Endothelial cell (in vitro differentiated cells): Measurements from ENCODE around the gene NOTCH1. TPM values are rescaled to one million over a fixed set of nuclear protein-coding genes. Genes with fewer than 3 reads are reported as not detected.

ENCODE experiments used
- DNase-seq: peaks from one replicate; pipeline ENCODE4 v3.0.0; 2021; ENCODE audit warnings: low spot score
- H3K27ac Mint-ChIP-seq: one replicate; pipeline ENCODE4 v1.8.0; 2021; ENCODE audit warnings: mixed read lengths, inconsistent platforms; ENCODE audit not compliant: unreplicated experiment
- H3K27me3 Mint-ChIP-seq: one replicate; pipeline ENCODE4 v1.8.0; 2021; ENCODE audit warnings: mild to moderate bottlenecking, moderate library complexity, mixed read lengths, inconsistent platforms; ENCODE audit not compliant: unreplicated experiment
- H3K36me3 Mint-ChIP-seq: one replicate; pipeline ENCODE4 v1.8.0; 2021; ENCODE audit warnings: mild to moderate bottlenecking, low read depth, mixed read lengths, inconsistent platforms; ENCODE audit not compliant: unreplicated experiment
- H3K4me1 Mint-ChIP-seq: one replicate; pipeline ENCODE4 v1.8.0; 2021; ENCODE audit warnings: mild to moderate bottlenecking, mixed read lengths, inconsistent platforms; ENCODE audit not compliant: unreplicated experiment
- H3K4me3 Mint-ChIP-seq: one replicate; pipeline ENCODE4 v1.8.0; 2021; ENCODE audit warnings: mild to moderate bottlenecking, mixed read lengths, inconsistent platforms; ENCODE audit not compliant: unreplicated experiment
- H3K9me3 Mint-ChIP-seq: one replicate; pipeline ENCODE4 v1.8.0; 2021; ENCODE audit warnings: mixed read lengths, inconsistent platforms; ENCODE audit not compliant: unreplicated experiment
- total RNA-seq: library from RNA; stranded (reverse); fragmentation: NEBNext Ultra II Directional; extraction: Animal tissue kit (Norgen Biotek cat#: 25700); gene quantifications from one replicate; pipeline ENCODE4 v1.2.1, GENCODE V29; 2021; ENCODE audit not compliant: unreplicated experiment
- TF ChIP-seq, protein P1 (sequence below): fragments of 200-600 bp; sonication (generic); IDR thresholded peaks from one replicate; pipeline ENCODE4 v1.5.0; 2021; ENCODE audit warnings: antibody characterized with exemption; ENCODE audit not compliant: unreplicated experiment

NOTCH1 gene
- total RNA-seq, 1 donor from 2014 or later = 312 TPM

DNA sequence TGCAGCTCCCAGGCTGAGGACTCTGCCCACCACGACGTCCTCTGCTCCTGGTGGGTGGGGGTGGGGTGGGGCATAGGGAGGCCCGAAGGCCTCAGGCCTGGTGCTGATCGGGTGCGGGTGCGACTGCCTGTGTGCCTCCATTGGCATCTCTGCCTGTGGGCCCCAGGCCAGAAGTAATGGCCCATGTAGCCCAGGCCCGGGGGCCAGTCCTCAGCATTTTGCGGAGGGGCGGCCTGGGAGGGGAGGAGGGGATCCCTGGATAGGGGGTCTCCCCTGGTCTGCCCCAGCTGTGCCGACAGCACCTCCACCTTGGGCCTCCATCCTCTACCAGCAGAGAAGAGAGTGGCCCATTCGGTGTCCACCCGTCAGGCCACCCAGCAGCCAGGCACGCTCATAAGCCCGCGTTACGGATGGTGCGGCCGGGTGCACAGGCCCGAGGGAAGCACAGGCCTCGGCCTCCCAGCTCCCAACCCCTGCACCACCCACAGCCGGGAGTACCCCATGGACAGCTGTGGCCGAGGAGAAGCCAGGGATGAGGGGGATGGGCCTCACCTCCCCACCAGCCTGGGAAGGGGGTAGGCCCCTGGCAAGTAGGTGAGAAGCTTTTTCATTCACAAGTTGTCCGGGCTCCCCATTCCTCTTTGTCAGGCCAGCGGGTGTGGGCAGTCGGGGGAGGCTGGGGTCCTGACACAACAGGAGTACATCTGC, 1.8 kb upstream of the NOTCH1 start:
- peaks cover 36% of the 10 kb centered on the region for H3K4me1 Mint-ChIP-seq
- H3K36me3 Mint-ChIP-seq = peaks cover 11% of the 10 kb centered on the region
- no peak for DNase-seq
- H3K27me3 Mint-ChIP-seq = peaks cover 7% of the 10 kb centered on the region
- H3K27ac Mint-ChIP-seq = no peak overlapping the region
- no peak overlapping the region for H3K4me3 Mint-ChIP-seq
- TF ChIP-seq, protein P1, sequence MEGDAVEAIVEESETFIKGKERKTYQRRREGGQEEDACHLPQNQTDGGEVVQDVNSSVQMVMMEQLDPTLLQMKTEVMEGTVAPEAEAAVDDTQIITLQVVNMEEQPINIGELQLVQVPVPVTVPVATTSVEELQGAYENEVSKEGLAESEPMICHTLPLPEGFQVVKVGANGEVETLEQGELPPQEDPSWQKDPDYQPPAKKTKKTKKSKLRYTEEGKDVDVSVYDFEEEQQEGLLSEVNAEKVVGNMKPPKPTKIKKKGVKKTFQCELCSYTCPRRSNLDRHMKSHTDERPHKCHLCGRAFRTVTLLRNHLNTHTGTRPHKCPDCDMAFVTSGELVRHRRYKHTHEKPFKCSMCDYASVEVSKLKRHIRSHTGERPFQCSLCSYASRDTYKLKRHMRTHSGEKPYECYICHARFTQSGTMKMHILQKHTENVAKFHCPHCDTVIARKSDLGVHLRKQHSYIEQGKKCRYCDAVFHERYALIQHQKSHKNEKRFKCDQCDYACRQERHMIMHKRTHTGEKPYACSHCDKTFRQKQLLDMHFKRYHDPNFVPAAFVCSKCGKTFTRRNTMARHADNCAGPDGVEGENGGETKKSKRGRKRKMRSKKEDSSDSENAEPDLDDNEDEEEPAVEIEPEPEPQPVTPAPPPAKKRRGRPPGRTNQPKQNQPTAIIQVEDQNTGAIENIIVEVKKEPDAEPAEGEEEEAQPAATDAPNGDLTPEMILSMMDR = no peak
- no peaks in the 10 kb centered on the region for H3K9me3 Mint-ChIP-seq

DNA sequence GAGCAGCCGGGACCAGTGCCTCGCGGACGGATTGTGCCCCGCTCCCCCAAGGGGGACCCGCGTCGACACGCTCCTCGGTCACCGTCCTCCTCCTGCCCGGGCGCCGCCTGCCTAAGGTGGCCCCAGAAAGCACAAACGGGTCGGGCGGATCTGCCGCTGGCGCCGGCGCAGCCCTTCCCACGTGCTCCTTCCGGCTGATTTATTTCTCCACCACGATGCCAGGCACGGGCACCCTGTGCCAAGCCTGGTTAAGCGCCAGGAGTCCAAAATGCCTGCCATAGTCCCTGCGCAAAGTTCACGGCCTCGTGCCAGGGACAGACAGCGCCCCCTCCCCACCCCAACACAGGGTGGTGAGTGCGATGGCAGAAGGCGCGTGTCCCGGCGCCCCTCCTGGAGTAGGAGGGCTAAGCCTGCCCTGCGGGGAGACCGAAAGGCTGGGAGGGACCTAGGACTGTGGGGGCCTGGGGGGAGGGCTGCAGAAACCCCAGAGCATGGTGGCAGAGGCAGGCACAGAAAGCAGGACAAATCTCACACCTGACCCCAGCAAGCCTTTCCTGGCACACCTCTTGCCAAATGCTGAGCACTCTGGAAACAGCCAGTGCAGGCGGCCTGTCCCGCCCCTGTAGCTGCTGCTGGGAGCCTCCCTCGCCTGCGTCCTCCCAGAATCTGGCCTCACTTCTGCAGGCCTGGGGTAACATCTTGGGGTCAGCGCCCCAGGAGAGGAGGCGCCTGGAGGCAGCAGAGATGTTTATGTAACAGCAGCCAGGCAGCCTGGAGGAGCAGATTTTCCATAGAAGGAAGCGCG, 1.1 kb upstream of the NOTCH1 start:
- no peak for DNase-seq
- Mint-ChIP-seq H3K36me3 (peaks cover 13% of the 10 kb centered on the region), H3K4me3 (peak overlapping the region; percentile 87), H3K4me1 (peaks cover 36% of the 10 kb centered on the region), H3K9me3 (no peaks in the 10 kb centered on the region), H3K27ac (peak overlapping the region; percentile 64), H3K27me3 (peaks cover 7% of the 10 kb centered on the region)
- TF ChIP-seq, protein P1 = no peak

DNA sequence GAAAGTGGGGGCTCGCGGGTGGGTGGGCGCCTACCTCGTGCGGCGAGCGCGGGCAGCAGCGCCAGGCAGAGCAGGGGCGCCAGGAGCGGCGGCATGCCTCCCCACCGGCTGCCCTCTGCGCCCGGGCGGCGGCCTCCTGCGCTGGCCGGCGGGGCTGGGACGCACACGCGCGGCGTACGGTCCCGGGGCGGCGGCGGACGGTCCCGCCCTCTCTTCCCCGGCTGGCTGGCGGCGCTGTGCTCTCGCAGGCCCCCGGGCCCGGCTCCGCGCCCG, 220 bp downstream of the NOTCH1 start:
- H3K36me3 Mint-ChIP-seq = peaks cover 15% of the 10 kb centered on the region
- TF ChIP-seq, protein P1 = no peak
- no peaks in the 10 kb centered on the region for H3K9me3 Mint-ChIP-seq
- peaks cover 7% of the 10 kb centered on the region for H3K27me3 Mint-ChIP-seq
- no peak overlapping the region for H3K27ac Mint-ChIP-seq
- H3K4me3 Mint-ChIP-seq = no peak overlapping the region
- H3K4me1 Mint-ChIP-seq = peaks cover 43% of the 10 kb centered on the region
- DNase-seq = no peak

DNA sequence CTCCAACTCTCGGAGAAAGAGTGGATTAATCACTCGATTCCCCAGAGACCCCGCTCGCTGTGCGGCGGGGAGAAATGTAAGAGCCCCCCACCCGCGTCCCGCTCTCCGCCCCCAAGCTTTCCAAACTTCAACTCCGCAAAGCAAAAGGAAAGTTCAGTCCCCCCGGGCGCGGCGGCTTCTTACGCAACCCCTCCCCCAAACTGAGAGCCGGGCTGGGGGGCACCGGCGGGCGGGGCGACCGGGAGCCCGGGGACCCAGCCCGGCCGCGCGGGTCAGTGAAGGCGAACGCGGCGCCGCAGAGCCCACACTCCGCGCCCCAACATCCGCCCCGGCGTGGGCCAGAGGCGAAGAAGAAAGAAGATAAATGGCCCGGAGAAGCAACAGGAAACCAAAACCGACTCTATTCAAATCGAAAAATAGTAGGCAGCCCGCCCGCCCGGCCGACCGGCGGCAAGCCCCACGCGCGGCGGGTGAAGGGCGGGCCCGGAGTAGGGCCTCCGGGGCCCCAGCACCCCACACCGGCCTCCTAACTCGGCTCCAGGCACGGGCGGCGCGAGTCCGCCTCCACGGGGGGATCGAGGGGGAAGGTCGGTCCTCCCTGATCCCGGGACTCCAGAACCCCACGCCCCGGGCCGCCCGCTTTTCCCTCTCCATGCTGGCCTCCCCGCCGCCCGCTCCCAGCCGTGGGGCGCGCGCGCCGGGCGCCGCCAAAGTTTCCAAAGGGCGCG, 720 bp downstream of the NOTCH1 start:
- H3K36me3 Mint-ChIP-seq = peaks cover 20% of the 10 kb centered on the region
- H3K27me3 Mint-ChIP-seq = peaks cover 7% of the 10 kb centered on the region
- peaks cover 48% of the 10 kb centered on the region for H3K4me1 Mint-ChIP-seq
- no peak for DNase-seq
- TF ChIP-seq, protein P1 = no peak
- H3K27ac Mint-ChIP-seq = no peak overlapping the region
- H3K9me3 Mint-ChIP-seq = no peaks in the 10 kb centered on the region
- H3K4me3 Mint-ChIP-seq = peak overlapping the region; percentile 96

DNA sequence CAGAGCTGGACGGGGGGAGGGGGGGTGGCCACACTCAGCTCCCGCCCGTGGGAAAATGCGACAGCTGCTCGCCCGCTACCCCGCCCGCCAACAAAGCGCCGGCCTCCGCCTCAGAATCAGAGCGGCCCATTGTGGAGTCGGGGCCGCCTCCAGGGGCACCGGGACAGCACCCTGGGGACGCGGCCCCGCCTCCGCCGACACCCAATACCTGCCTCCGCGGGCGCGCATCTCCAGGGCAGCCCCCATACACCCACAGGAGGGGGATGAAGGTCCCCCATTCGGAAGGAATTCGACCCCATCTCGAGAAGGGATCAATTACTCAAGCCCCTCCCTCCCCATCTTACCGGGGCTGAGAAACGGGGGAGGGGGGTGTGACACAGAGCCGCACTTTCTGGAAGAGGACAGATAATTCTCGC, 1.3 kb downstream of the NOTCH1 start:
- no peaks in the 10 kb centered on the region for H3K9me3 Mint-ChIP-seq
- H3K27ac Mint-ChIP-seq = no peak overlapping the region
- TF ChIP-seq, protein P1 = no peak
- no peak for DNase-seq
- peak overlapping the region; percentile 96 for H3K4me3 Mint-ChIP-seq
- peaks cover 21% of the 10 kb centered on the region for H3K36me3 Mint-ChIP-seq
- peaks cover 51% of the 10 kb centered on the region for H3K4me1 Mint-ChIP-seq
- peaks cover 7% of the 10 kb centered on the region for H3K27me3 Mint-ChIP-seq
